A673 (cell line): ENCODE data around the gene UNG. TPM values are rescaled to one million over a fixed set of nuclear protein-coding genes. Genes with fewer than 3 reads are reported as not detected.

Experiments
- BruUV-seq: library from RNA; stranded (reverse); fragments of 400-500 nt; replicated peaks from 2 replicates; lab custom pipeline; 2021; lab: Mats Ljungman, UMichigan
- CTCF ChIA-PET: fragments of 300-600 bp; sonication (Branson Sonifier 250); formaldehyde crosslinking; loops from one replicate; lab custom pipeline; 2022; ENCODE audit warnings: antibody characterized with exemption; lab: Charles Lee
- POLR2A ChIA-PET: fragments of 300-600 bp; sonication (Branson Sonifier 250); formaldehyde crosslinking; loops from one replicate; lab custom pipeline; 2022; ENCODE audit warnings: antibody characterized with exemption; ENCODE audit not compliant: low non-redundant PET; lab: Charles Lee
- DNase-seq: peaks from one replicate; pipeline ENCODE4 v3.0.0-alpha.2; 2015; ENCODE audit warnings: low spot score
- H3K27ac ChIP-seq: fragments of 200-600 bp; sonication (generic); 2 replicates; pipeline ENCODE4 v1.5.1; 2016; ENCODE audit warnings: mixed run types, low read depth, mild to moderate bottlenecking, mixed read lengths, antibody characterized with exemption, low read length; ENCODE audit not compliant: poor library complexity, severe bottlenecking
- H3K27me3 ChIP-seq: fragments of 200-600 bp; sonication (generic); replicated peaks from 2 replicates; pipeline ENCODE4 v1.6.1; 2017; ENCODE audit warnings: mixed run types, low read depth, mild to moderate bottlenecking, mixed read lengths, antibody characterized with exemption, low read length; ENCODE audit not compliant: insufficient read depth, poor library complexity
- H3K36me3 ChIP-seq: fragments of 200-600 bp; sonication (generic); 2 replicates; pipeline ENCODE4 v1.6.1; 2016; ENCODE audit warnings: mixed run types, mild to moderate bottlenecking, mixed read lengths, antibody characterized with exemption, low read length; ENCODE audit not compliant: insufficient read depth, poor library complexity, severe bottlenecking
- H3K4me1 ChIP-seq: fragments of 200-600 bp; sonication (generic); 2 replicates; pipeline ENCODE4 v1.6.1; 2017; ENCODE audit warnings: mixed run types, mild to moderate bottlenecking, mixed read lengths, antibody characterized with exemption, low read length; ENCODE audit not compliant: insufficient read depth, poor library complexity, severe bottlenecking
- H3K4me3 ChIP-seq: fragments of 200-600 bp; sonication (generic); 2 replicates; pipeline ENCODE4 v1.5.1; 2016; ENCODE audit warnings: low read depth, mixed run types, mild to moderate bottlenecking, mixed read lengths, low read length; ENCODE audit not compliant: poor library complexity, severe bottlenecking
- H3K9me3 ChIP-seq: fragments of 200-600 bp; sonication (generic); 2 replicates; pipeline ENCODE4 v1.6.1; 2016; ENCODE audit warnings: mixed run types, low read depth, mild to moderate bottlenecking, mixed read lengths, antibody characterized with exemption, low read length; ENCODE audit not compliant: poor library complexity, severe bottlenecking
- EZH2 ChIP-seq: fragments of 200-600 bp; sonication (generic); IDR thresholded peaks from 2 replicates; pipeline ENCODE4 v1.6.1; 2017; ENCODE audit warnings: borderline replicate concordance, low read depth, mild to moderate bottlenecking, mixed read lengths, antibody characterized with exemption, low read length; ENCODE audit not compliant: poor library complexity, severe bottlenecking
- intact Hi-C: fragments of 100-400 bp; cut with micrococcal nuclease; formaldehyde crosslinking; loops from one replicate; pipeline ENCODE4 v1.10.0; 2022; ENCODE audit not compliant: unreplicated experiment
- total RNA-seq: library from RNA; stranded (reverse); gene quantifications from 2 replicates; pipeline ENCODE4 v1.2.3, GENCODE V29; 2021
- TF ChIP-seq, protein P1 (sequence below): fragments of 300-800, 200-600 bp; sonication (generic); conservative IDR thresholded peaks from 2 replicates; pipeline ENCODE4 v1.5.1; 2017; ENCODE audit warnings: low read depth, mild to moderate bottlenecking, antibody characterized with exemption, low read length, moderate library complexity, mixed read lengths

The UNG gene
- total RNA-seq, 1 experiment from 2014 or later, result 58.5 TPM

DNA sequence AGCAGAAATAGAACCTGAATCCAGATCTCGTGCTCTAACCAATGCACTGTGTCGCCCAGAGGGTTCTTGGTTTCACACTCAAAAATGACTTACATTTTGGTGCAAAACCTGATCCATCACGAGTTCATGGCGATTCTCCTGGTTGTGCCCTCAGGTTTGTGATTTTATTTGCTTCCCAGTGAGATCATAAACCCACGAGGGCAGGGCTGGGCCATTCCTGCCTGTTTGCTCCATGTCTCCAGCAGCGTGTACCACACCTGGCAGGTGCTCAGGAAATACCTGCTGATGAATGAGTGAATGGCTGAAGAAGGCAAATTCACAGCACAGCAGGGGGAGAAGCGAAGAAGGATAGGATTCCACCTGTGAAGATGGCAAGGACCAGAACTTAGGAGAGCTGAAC is 28.4 kb downstream of the UNG start:
- intact Hi-C loops, result no loop called here
- Histone ChIP-seq H3K4me1 (no peaks in the 10 kb centered on the region), H3K27me3 (no peaks in the 10 kb centered on the region), H3K4me3 (no peak overlapping the region), H3K9me3 (no peaks in the 10 kb centered on the region), H3K36me3 (no peaks in the 10 kb centered on the region), H3K27ac (no peak overlapping the region)
- ChIA-PET CTCF (no interaction called here), POLR2A (no interaction called here)
- TF ChIP-seq, protein P1, sequence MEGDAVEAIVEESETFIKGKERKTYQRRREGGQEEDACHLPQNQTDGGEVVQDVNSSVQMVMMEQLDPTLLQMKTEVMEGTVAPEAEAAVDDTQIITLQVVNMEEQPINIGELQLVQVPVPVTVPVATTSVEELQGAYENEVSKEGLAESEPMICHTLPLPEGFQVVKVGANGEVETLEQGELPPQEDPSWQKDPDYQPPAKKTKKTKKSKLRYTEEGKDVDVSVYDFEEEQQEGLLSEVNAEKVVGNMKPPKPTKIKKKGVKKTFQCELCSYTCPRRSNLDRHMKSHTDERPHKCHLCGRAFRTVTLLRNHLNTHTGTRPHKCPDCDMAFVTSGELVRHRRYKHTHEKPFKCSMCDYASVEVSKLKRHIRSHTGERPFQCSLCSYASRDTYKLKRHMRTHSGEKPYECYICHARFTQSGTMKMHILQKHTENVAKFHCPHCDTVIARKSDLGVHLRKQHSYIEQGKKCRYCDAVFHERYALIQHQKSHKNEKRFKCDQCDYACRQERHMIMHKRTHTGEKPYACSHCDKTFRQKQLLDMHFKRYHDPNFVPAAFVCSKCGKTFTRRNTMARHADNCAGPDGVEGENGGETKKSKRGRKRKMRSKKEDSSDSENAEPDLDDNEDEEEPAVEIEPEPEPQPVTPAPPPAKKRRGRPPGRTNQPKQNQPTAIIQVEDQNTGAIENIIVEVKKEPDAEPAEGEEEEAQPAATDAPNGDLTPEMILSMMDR, result no peak
- TF ChIP-seq EZH2, result no peak
- no TSS peak for BruUV-seq
- no peak for DNase-seq

DNA sequence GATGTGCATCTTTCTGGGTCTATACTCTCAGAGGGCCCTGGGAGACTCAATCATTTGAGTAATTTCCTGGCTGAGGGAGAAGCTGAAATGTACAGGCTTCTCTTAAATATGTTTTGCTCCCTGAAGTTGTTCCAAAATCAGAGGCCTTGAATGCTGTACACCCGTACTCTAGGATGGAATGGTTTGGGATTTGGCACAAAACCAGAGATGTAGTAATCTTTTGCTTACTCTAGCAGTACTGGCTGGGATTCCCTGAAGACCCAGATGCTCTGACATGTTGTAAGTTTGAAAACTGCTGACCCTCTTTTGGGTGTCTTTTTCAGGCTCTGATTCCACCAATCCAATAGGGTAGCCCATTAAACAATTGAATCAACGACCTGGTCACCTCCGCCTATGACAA is 29.4 kb downstream of the UNG start:
- Histone ChIP-seq H3K27me3 (no peaks in the 10 kb centered on the region), H3K9me3 (no peaks in the 10 kb centered on the region), H3K27ac (no peak overlapping the region), H3K4me1 (no peaks in the 10 kb centered on the region), H3K4me3 (no peak overlapping the region), H3K36me3 (no peaks in the 10 kb centered on the region)
- TF ChIP-seq EZH2, result no peak
- TF ChIP-seq, protein P1, result no peak
- intact Hi-C loops, result no loop called here
- ChIA-PET CTCF (no interaction called here), POLR2A (no interaction called here)
- no peak for DNase-seq
- BruUV-seq, result no TSS peak

DNA sequence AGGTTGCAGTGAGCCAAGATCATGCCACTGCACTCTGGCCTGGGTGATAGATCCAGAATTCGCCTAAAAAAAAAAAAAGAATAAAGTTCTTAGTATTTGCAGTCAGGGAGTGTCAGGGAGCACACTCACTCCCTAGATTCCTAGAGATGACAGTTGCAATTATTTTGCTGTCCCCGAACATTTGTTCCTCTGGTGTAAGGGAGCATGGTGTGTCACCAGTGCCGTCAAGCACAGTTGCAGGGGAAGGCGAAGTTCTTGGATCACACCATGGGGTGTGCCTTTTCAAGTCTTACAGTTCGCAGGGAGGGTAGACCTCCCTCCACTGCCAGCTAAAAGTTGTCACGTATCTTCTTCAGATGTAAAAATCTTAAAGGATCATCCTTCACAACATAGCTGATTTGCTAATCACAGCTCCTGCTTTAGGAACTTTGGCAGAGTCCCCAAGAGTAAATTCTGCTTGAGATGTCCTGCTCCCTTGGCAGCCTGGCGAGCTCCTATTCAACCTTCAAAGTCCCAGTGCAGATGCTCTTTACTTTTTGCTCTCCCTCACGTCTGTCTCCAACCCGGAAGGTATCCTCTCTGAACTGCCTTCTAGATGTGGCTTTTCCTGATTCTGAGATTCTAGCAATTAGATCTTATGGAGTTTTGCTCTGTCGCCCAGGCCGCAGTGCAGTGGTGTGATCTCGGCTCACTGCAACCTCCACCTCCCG is 30.3 kb downstream of the UNG start:
- ChIA-PET POLR2A (no interaction called here), CTCF (no interaction called here)
- no peak for DNase-seq
- H3K27ac ChIP-seq, result no peak overlapping the region
- no peaks in the 10 kb centered on the region for H3K4me1 ChIP-seq
- no TSS peak for BruUV-seq
- no peak overlapping the region for H3K4me3 ChIP-seq
- H3K36me3 ChIP-seq, result no peaks in the 10 kb centered on the region
- intact Hi-C loops, result no loop called here
- no peaks in the 10 kb centered on the region for H3K27me3 ChIP-seq
- H3K9me3 ChIP-seq, result no peaks in the 10 kb centered on the region
- TF ChIP-seq, protein P1, result no peak
- no peak for TF ChIP-seq EZH2
